DMS153 (cell line): ENCODE data around the gene XYLT2.
"Not testable (repeated sequence)": the region's sequence is repeated elsewhere in the genome, so short reads cannot be mapped to it uniquely, and the experiment has no call there.

ENCODE experiments used
- DNase-seq: peaks from one replicate; lab custom pipeline; 2025; lab: John Stamatoyannopoulos, UW

Gene XYLT2

GRCh38 chr17:50389534-50389933 lies 43.6 kb downstream of the XYLT2 start:
- no peak for DNase-seq

DNA sequence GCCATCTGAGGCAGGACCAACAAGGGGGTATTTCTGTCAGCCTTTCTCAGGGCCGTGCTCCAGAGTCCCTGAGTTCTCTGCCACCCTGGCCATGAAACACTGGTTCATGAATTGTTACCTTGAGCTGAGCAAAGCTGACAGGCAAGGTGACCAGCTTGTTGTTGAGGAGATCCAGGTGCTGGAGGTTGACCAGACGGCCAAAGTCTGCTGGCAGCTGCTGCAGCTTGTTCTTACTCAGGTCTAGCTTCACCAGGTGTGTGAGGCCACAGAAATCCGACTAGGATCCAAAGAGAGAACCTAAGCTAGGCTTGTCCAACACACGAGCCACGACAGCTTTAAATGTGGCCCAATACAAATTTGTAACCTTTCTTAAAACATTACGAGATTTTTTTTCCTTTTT lies 46.7 kb downstream of the XYLT2 start:
- DNase-seq, result no peak

GRCh38 chr17:50393700-50394099 lies 47.8 kb downstream of the XYLT2 start:
- DNase-seq, result no peak

DNA sequence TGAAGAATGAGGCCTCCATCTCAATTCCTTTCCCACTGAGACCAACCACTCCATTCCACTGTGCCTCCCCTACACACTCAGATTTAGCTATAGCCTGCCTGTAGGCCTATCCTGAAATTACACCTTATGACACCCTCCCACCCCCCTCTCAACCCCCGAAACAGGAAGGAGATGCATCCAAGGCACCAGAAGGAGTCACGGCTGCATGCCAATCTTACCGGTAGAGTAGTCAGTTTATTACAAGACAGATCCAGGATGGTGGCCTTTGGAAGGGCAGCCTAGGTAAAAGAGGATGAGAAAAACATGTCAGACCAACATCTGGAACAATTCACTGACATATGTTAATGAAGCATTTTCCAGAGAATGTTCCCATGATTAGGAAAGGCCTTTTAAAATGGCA lies 48.8 kb downstream of the XYLT2 start:
- DNase-seq, result no peak

DNA sequence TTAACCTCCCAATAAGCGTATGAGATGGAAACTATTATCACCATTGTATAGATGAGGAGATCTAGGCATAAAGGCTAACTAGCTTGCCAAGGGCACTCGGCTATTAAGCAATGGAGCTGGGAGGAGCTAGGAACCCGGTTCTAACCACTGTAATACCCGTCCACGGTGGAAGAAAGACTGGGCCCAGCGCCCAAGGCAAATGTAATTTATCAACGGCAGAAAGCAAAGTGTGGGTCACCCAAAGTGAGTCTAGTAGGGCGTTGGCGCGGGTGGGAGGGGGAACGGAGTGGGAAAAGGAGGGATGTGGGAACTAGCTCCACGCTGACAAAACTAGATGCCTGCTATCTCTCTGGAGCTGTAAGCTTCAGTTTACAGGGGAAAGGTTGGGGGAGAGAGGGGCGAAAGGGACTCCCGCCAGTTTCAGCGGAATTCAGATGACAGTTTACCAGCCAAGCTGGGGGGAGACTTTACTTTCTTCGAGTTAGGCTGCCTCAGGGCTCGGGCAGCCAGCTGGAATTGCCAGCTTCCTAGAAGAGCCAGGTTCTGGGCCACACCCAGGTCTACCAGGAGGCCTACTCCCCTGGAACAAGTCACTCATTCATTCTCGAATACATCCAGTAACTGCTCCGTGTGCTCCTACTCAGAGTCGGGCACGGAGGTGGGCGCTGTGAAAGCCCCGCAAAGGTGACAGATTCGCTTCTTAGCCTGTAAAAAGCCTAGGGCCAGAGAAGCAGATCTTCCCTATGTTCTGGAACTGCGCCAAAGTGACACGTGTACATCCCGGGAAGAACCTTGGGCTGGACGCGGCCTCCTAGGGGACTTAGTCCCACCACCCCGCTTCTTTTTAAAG lies 50.6 kb downstream of the XYLT2 start:
- no peak for DNase-seq

GRCh38 chr17:50397111-50397918 lies 51.4 kb downstream of the XYLT2 start, which contains the start of gene LRRC59:
TSS of gene LRRC59 (minus strand) at chr17:50397523. CDS start at chr17:50397317, 206 bp downstream.
- DNase-seq, result peak; percentile 46

DNA sequence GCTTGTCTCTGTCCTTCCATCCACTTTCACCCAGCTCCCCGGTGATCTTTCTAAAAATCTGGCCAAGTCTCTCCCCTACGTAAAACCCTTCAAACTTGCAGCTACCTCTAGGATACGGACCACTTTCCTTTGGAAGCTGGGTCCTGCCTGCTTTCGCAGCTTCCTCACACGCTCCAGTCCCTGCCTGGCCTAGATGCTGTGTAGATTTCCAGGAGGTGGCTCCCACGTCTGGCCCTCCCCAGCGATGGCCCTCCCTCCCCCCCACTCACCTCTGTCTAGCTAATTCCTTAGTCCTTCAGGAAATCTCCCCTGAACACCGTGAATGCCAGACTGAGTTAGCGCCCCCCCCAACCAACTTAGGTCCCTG lies 52.0 kb downstream of the XYLT2 start:
- DNase-seq, result no peak

DNA sequence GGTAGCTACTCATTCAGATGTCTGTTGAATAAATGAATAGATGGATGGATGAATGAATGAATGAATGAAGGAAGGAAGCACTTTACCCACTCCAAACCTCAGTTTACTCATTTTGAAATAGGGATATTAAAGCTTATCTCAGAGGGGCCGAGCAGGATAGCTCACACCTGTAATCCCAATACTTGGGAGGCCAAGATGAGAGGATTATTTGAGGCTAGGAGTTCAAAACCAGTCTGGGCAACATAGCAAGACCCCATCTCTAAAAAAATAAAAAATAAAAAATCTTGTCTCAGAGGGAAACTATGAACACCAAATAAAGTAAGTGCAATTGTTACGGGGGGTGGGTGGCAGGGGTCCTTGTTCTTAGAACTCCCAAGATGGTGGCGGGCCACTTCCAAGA lies 52.7 kb downstream of the XYLT2 start:
- DNase-seq, result not testable (repeated sequence)

DNA sequence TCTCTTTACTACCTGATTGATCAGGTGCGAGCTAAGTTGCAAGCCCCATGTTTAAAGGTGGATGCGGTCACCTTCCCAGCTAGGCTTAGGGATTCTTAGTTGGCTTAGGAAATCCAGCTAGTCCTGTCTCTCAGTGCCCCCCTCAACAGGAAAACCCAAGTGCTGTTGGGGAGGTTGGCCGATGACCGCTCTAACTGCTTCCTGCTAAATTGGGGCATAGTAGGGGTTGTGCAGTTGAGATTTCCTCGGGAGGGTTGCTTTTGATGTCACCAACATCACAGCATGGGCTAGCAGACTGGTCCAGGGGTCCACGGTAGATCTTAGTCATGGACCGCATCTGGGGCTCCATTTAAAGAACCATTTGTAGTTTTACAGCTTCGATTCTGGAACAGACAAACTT lies 53.7 kb downstream of the XYLT2 start:
- DNase-seq, result not testable (repeated sequence)

DNA sequence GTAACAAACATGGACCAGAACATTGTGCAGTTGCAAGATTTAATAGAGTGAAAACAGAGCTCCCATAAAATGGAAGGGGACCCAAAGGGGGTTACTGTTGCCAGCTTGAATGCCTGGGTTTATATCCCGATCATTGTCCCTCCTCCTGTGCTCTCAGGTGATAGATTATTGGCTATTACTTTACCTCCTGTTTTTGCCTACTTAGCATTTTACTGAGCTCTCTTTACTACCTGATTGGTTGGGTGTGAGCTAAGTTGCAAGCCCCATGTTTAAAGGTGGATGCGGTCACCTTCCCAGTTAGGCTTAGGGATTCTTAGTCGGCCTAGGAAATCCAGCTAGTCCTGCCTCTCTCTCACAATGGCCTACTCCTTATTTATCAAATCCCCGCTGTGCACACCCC lies 59.4 kb downstream of the XYLT2 start:
- not testable (repeated sequence) for DNase-seq

DNA sequence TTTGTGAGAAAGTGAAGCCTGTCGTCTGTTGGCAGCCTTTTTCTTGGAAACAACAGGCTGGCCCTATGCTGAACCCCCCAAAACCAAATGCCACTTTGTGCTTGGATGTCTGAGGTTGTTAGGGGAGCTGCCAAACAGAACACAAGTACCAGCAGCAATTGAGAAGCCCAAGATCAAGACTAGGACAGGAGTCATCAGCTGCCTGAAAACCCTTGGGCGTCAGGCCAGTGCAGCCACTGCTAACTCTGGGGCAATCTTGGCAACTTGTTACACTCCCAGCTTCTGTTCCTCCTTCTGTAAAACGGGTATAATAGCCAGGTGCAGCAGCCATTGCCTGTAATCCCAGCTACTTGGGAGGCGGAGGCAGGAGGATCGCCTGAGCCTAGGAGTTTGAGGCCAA lies 60.7 kb downstream of the XYLT2 start:
- DNase-seq, result no peak

- no peak for DNase-seq
Measured at GRCh38 chr17:50407921-50408320, 62.0 kb downstream of the XYLT2 start.
